ENCODE results near the gene FLVCR1.
A peak's percentile ranks its signal among the peaks of the same experiment; 100 is the strongest.

The FLVCR1 gene

DNA sequence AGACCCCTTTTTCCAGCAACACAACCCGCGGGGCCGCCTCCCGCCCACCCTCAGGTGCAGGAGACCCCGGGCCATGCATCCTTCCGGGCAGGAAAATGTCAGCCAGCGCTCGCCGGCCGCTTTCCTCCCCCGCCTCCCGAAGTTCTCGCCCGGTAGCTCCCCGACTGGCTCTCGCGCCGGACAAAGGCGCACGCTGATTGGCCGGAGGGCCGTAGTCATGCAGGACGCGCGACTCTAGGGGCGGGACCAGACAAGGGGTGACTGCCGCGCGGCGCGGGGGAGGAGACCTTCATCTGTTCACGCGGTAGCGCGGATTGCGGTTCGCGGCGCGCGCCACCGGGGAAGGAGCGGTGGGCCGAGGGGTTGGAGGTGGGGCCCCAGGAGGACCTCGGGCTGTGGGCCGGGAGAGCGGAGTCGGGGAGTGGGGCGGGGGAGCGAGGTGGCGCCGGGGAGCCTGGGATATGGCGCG is at the start of gene FLVCR1:
Gene FLVCR1 (plus strand): TSS at position 284 of the 469 bp plus-strand sequence. CDS start 178 bp downstream, at position 462.
- no peaks in the 10 kb centered on the region for H3K27me3 ChIP-seq (ENCODE audit: control insufficient read depth in 5 of 5, insufficient read depth in 4 of 5, low read length in 5 of 5)
- H3K4me3 ChIP-seq (ENCODE audit: low read depth in 1 of 5, low read length in 5 of 5) = peak within 1 kb of the TSS; percentile 73 to 93 (median 88)
- H3K36me3 ChIP-seq (ENCODE audit: control insufficient read depth in 5 of 5, insufficient read depth in 5 of 5, low read length in 5 of 5) = no peaks in the 10 kb centered on the region
- H3K9me3 ChIP-seq (ENCODE audit: control insufficient read depth in 5 of 5, low read length in 5 of 5) = no peaks in the 10 kb centered on the region
- H3K4me1 ChIP-seq (ENCODE audit: control insufficient read depth in 5 of 5, insufficient read depth in 5 of 5, low read length in 5 of 5) = peaks cover 4 to 26% (median 22%) of the 10 kb centered on the region in 5 donors
- H3K27ac ChIP-seq (ENCODE audit: low read depth, low read length) = peak within 1 kb of the TSS; percentile 83
- peak within 1 kb of the TSS in 4 of 5 donors; percentile 75 to 89 (median 80) for H3K9ac ChIP-seq (ENCODE audit: low read length in 5 of 5)

DNA sequence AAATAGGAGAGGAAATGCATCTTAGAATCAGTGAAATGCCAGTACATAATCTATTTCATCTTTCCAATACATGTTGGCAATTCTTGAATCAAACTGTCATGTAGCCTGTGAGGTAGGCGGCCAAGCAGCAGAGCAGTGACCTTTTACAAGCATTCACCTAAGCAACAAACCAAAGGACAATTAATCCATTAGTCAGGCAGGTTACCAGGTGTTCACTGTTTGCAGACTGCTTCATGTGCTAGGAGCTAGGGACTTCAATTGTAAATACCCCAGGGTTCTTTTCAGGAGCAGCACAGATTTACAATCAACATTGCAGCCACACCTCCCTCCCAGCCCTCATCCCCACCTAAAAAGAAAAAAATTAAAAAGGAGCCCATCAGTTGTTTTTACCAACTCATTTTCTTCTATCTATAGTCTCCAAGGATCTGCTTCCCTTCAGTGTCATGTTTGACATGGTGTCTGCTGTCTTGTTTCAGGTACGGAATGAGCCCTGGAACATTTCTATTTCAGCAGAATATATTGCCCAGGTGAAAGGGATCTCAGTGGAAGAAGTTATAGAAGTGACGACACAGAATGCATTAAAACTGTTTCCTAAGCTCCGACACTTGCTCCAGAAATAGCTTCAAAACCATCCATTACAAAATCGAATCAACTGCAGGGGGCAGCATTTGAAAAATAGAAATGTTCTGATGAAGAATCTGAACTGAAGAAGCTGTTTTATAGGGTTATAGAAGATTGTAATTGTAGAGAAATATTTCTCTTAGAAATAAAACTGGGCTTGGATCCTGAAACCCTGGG is 43.3 kb upstream of the FLVCR1 start:
- Histone ChIP-seq H3K4me3 (ENCODE audit: low read depth in 1 of 5, low read length in 5 of 5) (no peak overlapping the region), H3K9me3 (ENCODE audit: control insufficient read depth in 5 of 5, low read length in 5 of 5) (no peaks in the 10 kb centered on the region), H3K27me3 (ENCODE audit: control insufficient read depth in 5 of 5, insufficient read depth in 4 of 5, low read length in 5 of 5) (no peaks in the 10 kb centered on the region), H3K9ac (ENCODE audit: low read length in 5 of 5) (no peak overlapping the region), H3K4me1 (ENCODE audit: control insufficient read depth in 5 of 5, insufficient read depth in 5 of 5, low read length in 5 of 5) (no peaks in the 10 kb centered on the region), H3K27ac (ENCODE audit: low read depth, low read length) (no peak overlapping the region), H3K36me3 (ENCODE audit: control insufficient read depth in 5 of 5, insufficient read depth in 5 of 5, low read length in 5 of 5) (peaks cover 0 to 11% (median 3%) of the 10 kb centered on the region in 5 donors)

DNA sequence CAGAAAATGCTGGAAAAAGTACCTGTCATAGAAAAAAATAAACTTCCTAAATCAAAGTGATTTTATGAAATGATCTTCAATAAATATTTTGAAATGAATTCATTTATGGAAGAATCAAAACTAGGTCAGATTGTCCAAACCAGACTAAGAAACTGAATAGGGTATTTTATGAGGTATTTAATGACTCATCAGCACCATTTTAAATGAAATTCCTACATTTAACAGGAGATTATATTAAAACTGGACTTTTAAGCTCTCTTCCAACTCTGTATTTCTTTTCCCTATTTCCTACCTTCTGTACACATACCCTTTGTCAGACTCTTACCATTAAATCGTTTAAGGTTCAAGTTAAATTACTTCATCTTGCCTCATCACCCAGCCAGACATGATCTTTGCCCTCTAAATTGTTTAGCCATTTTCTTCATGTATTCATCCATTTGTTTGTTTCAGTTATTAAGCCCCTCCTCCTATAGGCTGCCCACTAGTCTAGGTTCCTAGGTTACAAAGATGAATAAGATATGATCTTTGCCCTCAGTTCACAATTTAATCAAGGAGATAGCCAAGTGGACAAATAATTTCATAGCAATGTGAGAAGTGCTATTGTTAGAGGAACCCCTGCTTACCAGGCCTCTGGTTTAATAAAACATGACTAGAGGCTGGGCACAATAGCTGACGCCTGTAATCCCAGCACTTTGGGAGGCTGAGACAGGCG is 41.4 kb upstream of the FLVCR1 start:
- no peaks in the 10 kb centered on the region for H3K4me1 ChIP-seq (ENCODE audit: control insufficient read depth in 5 of 5, insufficient read depth in 5 of 5, low read length in 5 of 5)
- H3K4me3 ChIP-seq (ENCODE audit: low read depth in 1 of 5, low read length in 5 of 5) = no peak overlapping the region
- H3K36me3 ChIP-seq (ENCODE audit: control insufficient read depth in 5 of 5, insufficient read depth in 5 of 5, low read length in 5 of 5) = peaks cover 0 to 11% (median 3%) of the 10 kb centered on the region in 5 donors
- no peak overlapping the region for H3K27ac ChIP-seq (ENCODE audit: low read depth, low read length)
- H3K27me3 ChIP-seq (ENCODE audit: control insufficient read depth in 5 of 5, insufficient read depth in 4 of 5, low read length in 5 of 5) = no peaks in the 10 kb centered on the region
- H3K9me3 ChIP-seq (ENCODE audit: control insufficient read depth in 5 of 5, low read length in 5 of 5) = no peaks in the 10 kb centered on the region
- H3K9ac ChIP-seq (ENCODE audit: low read length in 5 of 5) = no peak overlapping the region

DNA sequence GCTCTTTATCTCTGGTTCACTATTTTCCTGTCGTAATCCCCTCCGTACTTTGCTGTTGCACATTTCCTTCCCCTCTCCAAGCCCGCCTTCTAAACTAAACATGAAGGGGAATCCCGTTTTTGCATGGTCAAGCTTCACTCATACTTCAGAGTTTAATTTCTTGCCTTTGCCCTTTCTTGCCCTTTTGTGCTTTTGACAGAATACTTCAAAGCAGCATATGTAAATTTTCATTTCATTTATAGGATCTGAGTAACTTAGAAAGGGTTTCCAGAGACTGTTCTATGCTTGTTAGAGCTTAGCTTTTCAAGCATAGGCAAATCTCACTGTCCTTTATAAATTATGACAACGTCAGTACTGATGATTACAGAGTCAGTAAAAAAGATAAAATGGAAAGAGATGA is 38.3 kb upstream of the FLVCR1 start:
- Histone ChIP-seq H3K36me3 (ENCODE audit: control insufficient read depth in 5 of 5, insufficient read depth in 5 of 5, low read length in 5 of 5) (peaks cover 0 to under 1% (median 0%) of the 10 kb centered on the region in 5 donors), H3K9ac (ENCODE audit: low read length in 5 of 5) (no peak overlapping the region), H3K4me1 (ENCODE audit: control insufficient read depth in 5 of 5, insufficient read depth in 5 of 5, low read length in 5 of 5) (no peaks in the 10 kb centered on the region), H3K9me3 (ENCODE audit: control insufficient read depth in 5 of 5, low read length in 5 of 5) (peaks cover 0 to 3% (median 0%) of the 10 kb centered on the region in 5 donors), H3K27me3 (ENCODE audit: control insufficient read depth in 5 of 5, insufficient read depth in 4 of 5, low read length in 5 of 5) (no peaks in the 10 kb centered on the region), H3K4me3 (ENCODE audit: low read depth in 1 of 5, low read length in 5 of 5) (no peak overlapping the region), H3K27ac (ENCODE audit: low read depth, low read length) (no peak overlapping the region)

DNA sequence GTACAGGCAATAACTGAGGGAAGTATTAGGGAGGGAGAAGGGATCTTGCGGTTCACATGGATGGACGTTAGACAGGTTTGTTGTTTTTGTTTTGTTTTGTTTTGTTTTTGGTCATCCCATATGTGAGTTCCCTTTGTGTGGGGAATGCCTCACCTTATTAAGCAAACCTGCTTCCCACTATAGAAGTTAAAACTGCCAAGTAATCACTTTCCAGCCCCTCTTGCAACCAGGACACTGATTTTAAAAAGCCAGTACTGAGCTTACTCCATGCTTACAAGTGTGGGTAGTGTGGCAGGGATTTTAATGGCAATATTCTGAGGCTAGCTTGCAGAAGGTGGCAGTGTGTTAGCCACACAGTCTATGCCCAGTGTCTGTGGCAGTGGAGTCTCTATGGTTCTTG is 37.1 kb upstream of the FLVCR1 start:
- Histone ChIP-seq H3K36me3 (ENCODE audit: control insufficient read depth in 5 of 5, insufficient read depth in 5 of 5, low read length in 5 of 5) (no peaks in the 10 kb centered on the region), H3K4me1 (ENCODE audit: control insufficient read depth in 5 of 5, insufficient read depth in 5 of 5, low read length in 5 of 5) (no peaks in the 10 kb centered on the region), H3K4me3 (ENCODE audit: low read depth in 1 of 5, low read length in 5 of 5) (no peak overlapping the region), H3K27me3 (ENCODE audit: control insufficient read depth in 5 of 5, insufficient read depth in 4 of 5, low read length in 5 of 5) (no peaks in the 10 kb centered on the region), H3K9ac (ENCODE audit: low read length in 5 of 5) (no peak overlapping the region), H3K27ac (ENCODE audit: low read depth, low read length) (no peak overlapping the region), H3K9me3 (ENCODE audit: control insufficient read depth in 5 of 5, low read length in 5 of 5) (peaks cover 0 to 13% (median 6%) of the 10 kb centered on the region in 5 donors)

DNA sequence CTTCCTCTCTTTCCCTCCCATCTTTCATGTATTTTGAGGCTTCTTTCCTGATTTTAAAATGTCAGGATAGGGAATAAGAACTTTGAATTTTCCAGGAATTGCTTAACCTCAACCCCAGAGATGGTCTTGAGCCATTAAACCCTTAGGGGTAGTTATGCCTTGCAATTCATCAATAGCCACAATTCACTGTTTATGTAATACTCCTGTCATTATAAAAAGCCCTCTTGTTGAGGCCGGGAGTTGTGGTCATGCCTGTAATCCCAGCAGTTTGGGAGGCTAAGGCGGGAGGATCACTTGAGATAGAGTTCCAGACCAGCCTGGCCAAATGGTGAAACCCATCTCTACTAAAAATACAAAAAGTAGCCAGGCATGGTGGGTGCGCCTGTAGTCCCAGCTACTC is 35.1 kb upstream of the FLVCR1 start:
- H3K9me3 ChIP-seq (ENCODE audit: control insufficient read depth in 5 of 5, low read length in 5 of 5) = peaks cover 3 to 15% (median 10%) of the 10 kb centered on the region in 5 donors
- no peaks in the 10 kb centered on the region for H3K36me3 ChIP-seq (ENCODE audit: control insufficient read depth in 5 of 5, insufficient read depth in 5 of 5, low read length in 5 of 5)
- H3K4me3 ChIP-seq (ENCODE audit: low read depth in 1 of 5, low read length in 5 of 5) = no peak overlapping the region
- H3K27ac ChIP-seq (ENCODE audit: low read depth, low read length) = no peak overlapping the region
- no peaks in the 10 kb centered on the region for H3K4me1 ChIP-seq (ENCODE audit: control insufficient read depth in 5 of 5, insufficient read depth in 5 of 5, low read length in 5 of 5)
- no peaks in the 10 kb centered on the region for H3K27me3 ChIP-seq (ENCODE audit: control insufficient read depth in 5 of 5, insufficient read depth in 4 of 5, low read length in 5 of 5)
- no peak overlapping the region for H3K9ac ChIP-seq (ENCODE audit: low read length in 5 of 5)

DNA sequence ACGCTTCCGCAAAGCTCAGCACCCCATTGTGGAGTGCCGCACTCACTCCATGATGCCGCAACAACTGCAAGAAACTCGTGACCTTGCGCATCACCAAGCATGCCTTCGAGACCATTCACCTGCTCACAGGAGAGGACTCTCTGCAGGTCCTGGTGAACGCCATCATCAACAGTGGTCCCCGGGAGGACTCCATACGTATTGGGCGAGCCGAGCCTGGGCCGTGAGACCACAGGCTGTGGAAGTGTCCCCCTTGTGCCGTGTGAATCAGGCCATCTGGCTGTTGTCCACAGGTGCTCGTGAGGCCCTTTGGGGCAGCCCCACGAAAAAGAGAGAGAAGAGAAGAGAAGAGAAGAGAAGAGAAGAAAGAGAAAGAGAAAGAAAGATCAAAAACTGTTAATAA is 33.9 kb upstream of the FLVCR1 start:
- Histone ChIP-seq H3K4me3 (ENCODE audit: low read depth in 1 of 5, low read length in 5 of 5) (no peak overlapping the region), H3K4me1 (ENCODE audit: control insufficient read depth in 5 of 5, insufficient read depth in 5 of 5, low read length in 5 of 5) (no peaks in the 10 kb centered on the region), H3K27ac (ENCODE audit: low read depth, low read length) (no peak overlapping the region), H3K9ac (ENCODE audit: low read length in 5 of 5) (no peak overlapping the region), H3K9me3 (ENCODE audit: control insufficient read depth in 5 of 5, low read length in 5 of 5) (peaks cover 3 to 15% (median 10%) of the 10 kb centered on the region in 5 donors), H3K27me3 (ENCODE audit: control insufficient read depth in 5 of 5, insufficient read depth in 4 of 5, low read length in 5 of 5) (no peaks in the 10 kb centered on the region), H3K36me3 (ENCODE audit: control insufficient read depth in 5 of 5, insufficient read depth in 5 of 5, low read length in 5 of 5) (no peaks in the 10 kb centered on the region)

DNA sequence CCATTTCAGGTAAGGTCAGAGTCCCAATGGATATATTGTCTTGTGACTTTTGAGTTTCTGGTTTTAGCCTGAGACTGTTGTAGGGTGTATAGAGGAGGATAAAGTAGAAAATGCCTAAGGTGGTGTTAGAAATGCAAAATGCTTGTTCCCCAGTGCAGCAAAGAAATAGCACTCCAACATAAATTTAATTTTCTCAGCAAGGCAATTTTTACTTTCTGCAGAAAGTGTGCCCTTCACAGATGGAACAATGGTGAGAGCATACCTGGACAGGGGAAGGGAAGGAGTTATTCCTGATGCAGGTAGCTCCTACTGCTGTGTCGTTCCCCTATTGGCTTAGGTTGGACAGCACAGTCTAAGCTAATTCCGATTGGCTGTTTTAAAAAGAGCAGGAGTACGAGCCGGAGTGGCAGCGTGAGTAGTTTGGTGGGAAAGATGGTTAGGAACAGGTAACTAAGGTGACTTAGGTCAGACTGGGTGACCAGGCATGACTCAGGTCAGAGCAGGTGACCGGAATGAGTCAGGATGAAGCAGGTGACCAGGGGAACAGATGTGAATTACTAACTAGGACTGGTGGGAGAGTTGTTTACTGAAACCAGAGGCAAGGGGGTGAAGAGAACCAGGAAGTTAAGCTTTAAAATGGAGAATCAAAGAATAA is 32.1 kb upstream of the FLVCR1 start:
- no peak overlapping the region for H3K27ac ChIP-seq (ENCODE audit: low read depth, low read length)
- H3K9ac ChIP-seq (ENCODE audit: low read length in 5 of 5) = no peak overlapping the region
- no peak overlapping the region for H3K4me3 ChIP-seq (ENCODE audit: low read depth in 1 of 5, low read length in 5 of 5)
- H3K4me1 ChIP-seq (ENCODE audit: control insufficient read depth in 5 of 5, insufficient read depth in 5 of 5, low read length in 5 of 5) = no peaks in the 10 kb centered on the region
- H3K36me3 ChIP-seq (ENCODE audit: control insufficient read depth in 5 of 5, insufficient read depth in 5 of 5, low read length in 5 of 5) = no peaks in the 10 kb centered on the region
- H3K27me3 ChIP-seq (ENCODE audit: control insufficient read depth in 5 of 5, insufficient read depth in 4 of 5, low read length in 5 of 5) = no peaks in the 10 kb centered on the region
- H3K9me3 ChIP-seq (ENCODE audit: control insufficient read depth in 5 of 5, low read length in 5 of 5) = peaks cover 3 to 15% (median 10%) of the 10 kb centered on the region in 5 donors

DNA sequence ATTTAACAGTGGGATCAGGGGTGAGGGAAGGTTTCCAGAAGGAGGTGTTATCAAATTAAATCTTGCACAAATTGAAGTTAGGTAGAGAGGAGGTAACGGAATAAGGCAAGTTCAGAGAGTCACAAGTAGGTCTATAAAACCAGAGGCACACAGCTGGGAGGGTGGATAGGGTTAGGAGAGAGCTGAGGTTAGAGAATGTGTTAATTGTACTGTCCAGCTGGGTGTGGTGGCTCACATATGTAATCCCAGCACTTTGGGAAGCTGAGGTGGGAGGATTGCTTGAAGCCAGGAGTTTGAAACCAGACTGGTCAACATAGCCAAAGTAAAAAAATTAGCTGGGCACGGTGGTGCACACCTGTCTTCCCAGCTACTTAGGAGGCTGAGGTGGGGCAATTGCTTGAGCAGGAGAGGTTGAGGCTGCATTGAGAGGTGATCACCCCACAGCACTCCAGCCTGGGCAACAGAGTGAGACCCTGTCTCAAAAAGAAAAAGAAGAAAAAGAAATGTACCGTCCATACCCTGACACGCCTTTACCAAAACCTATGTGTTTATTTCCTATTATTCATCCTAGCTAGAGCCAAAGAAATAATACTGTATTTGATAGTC is 30.8 kb upstream of the FLVCR1 start:
- H3K4me3 ChIP-seq (ENCODE audit: low read depth in 1 of 5, low read length in 5 of 5) = no peak overlapping the region
- H3K36me3 ChIP-seq (ENCODE audit: control insufficient read depth in 5 of 5, insufficient read depth in 5 of 5, low read length in 5 of 5) = no peaks in the 10 kb centered on the region

More for the DNA sequence above, 30.8 kb upstream of the FLVCR1 start:
- no peaks in the 10 kb centered on the region for H3K4me1 ChIP-seq (ENCODE audit: control insufficient read depth in 5 of 5, insufficient read depth in 5 of 5, low read length in 5 of 5)
- H3K27ac ChIP-seq (ENCODE audit: low read depth, low read length) = no peak overlapping the region
- H3K27me3 ChIP-seq (ENCODE audit: control insufficient read depth in 5 of 5, insufficient read depth in 4 of 5, low read length in 5 of 5) = no peaks in the 10 kb centered on the region
- H3K9ac ChIP-seq (ENCODE audit: low read length in 5 of 5) = no peak overlapping the region
- peaks cover 3 to 15% (median 10%) of the 10 kb centered on the region in 5 donors for H3K9me3 ChIP-seq (ENCODE audit: control insufficient read depth in 5 of 5, low read length in 5 of 5)

All from subcutaneous abdominal adipose tissue (tissue), 5 donors.